Midbrain (tissue), 1 donor: ENCODE measurements around the gene DSE.

Source experiments
- DNase-seq: peaks from one replicate; lab custom pipeline; 2025; lab: John Stamatoyannopoulos, UW

Gene DSE

DNA sequence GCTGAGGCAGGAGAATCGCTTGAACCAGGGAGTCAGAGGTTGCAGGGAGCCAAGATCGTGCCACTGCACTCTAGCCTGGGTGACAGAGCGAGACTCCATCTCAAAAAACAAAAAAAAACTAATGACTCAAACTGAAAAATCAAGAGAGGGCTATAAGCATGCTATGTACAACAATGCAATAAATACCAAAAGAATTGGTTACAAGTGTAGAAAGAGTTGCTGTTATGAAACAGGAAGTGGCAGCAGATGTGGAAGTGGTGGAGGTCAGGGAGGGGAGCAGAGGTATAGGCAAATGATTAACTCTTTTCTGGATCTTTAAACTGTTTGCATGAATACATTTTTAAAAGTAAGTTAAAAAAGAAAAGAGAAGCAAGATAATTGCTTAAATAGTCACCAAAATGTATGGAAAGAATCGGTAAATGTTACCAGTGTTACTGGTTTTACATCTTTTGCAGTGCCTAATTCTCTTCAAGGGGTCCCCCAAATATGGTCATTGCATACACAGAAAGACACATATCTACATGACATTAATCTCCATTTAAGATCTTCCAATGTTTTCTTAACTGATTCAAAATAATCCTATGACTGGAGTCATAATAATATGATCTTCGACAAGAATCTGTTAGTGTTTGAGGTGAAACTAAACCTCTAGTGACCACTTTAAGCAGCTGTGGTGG is 105.4 kb downstream of the DSE start:
- no peak for DNase-seq

DNA sequence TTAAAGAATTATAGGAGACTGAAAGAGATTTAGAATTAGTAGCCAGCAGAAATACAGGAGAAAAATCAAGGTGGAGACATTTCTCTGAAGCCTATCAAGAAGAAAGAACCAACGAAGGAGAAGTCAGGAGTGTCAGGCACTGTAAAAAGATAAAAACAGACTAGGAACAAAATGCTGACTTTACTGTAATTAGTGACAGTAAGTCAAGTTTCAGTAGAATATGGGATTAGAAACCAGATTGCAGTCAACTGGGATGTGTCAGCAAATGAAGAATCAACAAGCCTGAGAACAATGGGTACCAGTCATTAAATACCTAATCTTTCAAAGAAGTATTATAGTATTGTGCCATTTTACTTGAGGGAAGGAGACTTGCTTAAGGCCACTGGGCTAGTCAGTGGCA is 112.0 kb downstream of the DSE start:
- DNase-seq = no peak

DNA sequence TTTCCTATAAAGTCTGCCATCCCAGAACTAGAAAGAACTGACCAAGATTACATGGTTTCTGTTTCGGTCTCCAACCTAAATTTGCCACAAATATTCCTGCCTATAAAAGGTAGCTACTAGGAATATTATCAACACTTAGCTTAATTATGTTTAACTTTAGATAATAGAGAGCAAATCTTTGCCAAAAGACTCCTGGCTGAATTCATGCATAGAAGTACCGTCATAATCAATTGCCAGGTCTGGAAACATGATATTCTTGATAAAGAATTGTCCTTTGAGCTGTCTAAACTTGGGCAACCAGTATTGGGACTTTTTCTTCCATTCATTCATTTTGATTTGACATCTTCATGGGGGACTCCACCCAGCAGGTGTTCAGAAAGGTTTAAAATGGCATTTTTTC is 112.9 kb downstream of the DSE start:
- DNase-seq = no peak

DNA sequence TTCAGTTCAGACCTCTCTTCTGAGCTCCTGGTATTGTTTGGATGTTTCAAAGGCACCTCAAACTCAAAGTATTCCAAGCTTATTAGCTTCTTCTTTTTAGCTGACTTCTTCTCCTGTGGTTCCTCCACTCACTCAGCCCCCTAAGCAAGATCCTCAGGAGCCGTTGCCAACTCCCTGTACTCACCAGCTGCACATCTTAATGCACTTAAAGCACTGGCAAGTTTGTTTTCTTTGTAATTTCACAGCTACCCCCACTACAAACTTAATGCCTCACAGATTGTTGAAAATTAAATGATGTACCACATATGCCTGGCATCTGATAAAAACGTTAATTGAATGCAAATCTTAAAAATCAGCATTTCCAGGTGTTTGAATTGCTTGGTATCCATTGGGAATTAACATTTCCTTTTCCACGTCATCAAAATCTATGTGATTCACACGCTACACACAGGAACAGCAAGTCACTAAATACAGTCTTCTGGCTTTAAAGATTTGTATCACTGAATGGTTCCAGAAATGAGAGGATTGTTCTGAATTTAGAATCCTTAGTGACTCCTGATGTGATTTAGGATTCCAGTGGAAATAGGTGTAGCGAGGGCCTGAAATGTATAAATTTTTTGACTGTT is 114.9 kb downstream of the DSE start:
- DNase-seq = no peak

DNA sequence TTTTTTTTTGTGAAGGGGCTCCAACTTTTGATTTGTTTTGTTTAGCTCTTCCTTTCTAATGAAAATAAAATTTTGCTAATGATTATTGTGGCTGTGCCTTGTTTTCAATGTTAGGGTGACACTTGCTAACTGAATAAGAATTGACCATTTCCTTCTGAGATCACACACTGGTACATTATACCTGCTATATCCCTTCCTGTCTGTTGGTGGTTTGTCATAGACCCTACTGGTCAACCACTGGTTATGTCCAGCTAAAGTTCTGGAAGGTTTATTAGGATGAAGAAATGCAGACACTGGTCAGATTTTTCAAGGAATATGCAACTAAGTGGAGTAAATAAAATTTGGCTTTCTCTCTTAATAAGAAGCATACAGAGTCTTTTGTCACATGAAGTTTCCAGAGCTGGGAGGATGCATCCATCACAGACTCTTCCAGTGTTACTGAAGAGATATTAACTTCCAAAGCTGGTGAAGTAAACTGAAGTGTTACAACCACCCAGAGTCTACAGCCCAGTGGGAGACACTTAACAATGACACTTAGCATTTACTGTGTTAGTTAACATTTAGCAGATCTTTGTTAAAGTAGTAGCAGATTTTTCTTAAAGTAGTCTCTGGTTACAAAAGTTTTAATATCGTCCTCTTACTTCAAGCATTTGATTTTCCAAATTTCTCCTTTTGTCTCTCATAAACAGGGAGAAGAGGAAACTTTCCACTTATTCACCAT is 121.0 kb downstream of the DSE start:
- no peak for DNase-seq

DNA sequence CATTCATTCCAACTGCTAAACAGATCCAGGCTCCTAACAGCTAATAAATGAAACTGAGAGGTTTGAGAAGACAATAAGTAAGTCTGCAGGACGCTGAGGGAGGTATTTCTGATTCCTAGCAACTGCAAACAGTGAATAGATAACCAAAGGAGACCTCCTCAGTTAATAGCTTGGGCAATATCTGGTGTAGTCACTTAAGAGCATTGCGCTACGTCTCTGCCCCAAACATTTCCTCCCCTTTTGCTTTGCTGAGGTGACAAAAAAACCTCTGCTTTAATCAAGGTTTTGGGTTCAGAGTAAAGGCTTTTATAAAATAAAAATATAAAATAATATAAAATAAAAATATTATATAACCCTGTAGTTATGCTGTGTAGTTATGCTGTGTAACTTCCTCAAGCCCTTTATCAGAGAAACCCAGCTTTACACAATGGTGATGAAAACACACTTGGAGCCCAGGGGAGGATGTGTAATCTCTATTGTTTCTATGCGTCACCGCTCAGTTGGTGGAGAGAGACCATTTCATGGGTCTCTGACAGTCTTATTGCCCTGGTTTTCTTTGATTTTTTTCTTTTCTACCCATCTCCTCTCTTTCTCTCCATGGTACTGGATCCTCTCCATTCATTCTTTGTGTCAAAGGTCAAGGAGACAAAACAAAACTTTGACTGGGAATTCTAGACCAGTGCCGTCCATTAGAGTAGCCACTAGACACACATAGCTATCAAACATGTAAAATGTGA is 121.8 kb downstream of the DSE start:
- DNase-seq = no peak
